GM21737 (cell line): Measurements from ENCODE around the gene MAPK1.
"Not testable (repeated sequence)": the region's sequence is repeated elsewhere in the genome, so short reads cannot be mapped to it uniquely, and the experiment has no call there.

Experiments used
- ATAC-seq: cut with Tn5 transposase; IDR thresholded peaks from one replicate; pipeline ENCODE4 v1.9.1; 2021; ENCODE audit warnings: mild to moderate bottlenecking, moderate library complexity; ENCODE audit not compliant: unreplicated experiment

The MAPK1 gene

GRCh38 chr22:21823740-21824444 lies 43.6 kb downstream of the MAPK1 start:
- no peak for ATAC-seq

GRCh38 chr22:21819183-21819770 lies 48.2 kb downstream of the MAPK1 start:
- ATAC-seq, result no peak

- ATAC-seq, result no peak
These were observed 48.8 kb downstream of the MAPK1 start for GRCh38 chr22:21818487-21819182.

- ATAC-seq, result not testable (repeated sequence)
These were observed 50.0 kb downstream of the MAPK1 start for GRCh38 chr22:21817497-21817853.

GRCh38 chr22:21816787-21817496 lies 50.5 kb downstream of the MAPK1 start:
- peak; percentile 57 for ATAC-seq

GRCh38 chr22:21816472-21816786 lies 51.0 kb downstream of the MAPK1 start:
- ATAC-seq, result peak; percentile 11

- no peak for ATAC-seq
These were observed 51.5 kb downstream of the MAPK1 start for GRCh38 chr22:21815958-21816357.

- no peak for ATAC-seq
These were observed 52.1 kb downstream of the MAPK1 start for GRCh38 chr22:21815357-21815756.

GRCh38 chr22:21811982-21812381 lies 55.5 kb downstream of the MAPK1 start:
- ATAC-seq, result no peak

- ATAC-seq, result no peak
These were observed 59.6 kb downstream of the MAPK1 start for GRCh38 chr22:21807544-21808529.

GRCh38 chr22:21805325-21805724 lies 62.1 kb downstream of the MAPK1 start:
- not testable (repeated sequence) for ATAC-seq

GRCh38 chr22:21803811-21804249 lies 63.6 kb downstream of the MAPK1 start:
- ATAC-seq, result no peak

- no peak for ATAC-seq
These were observed 64.8 kb downstream of the MAPK1 start for GRCh38 chr22:21802673-21803072.

GRCh38 chr22:21802056-21802455 lies 65.4 kb downstream of the MAPK1 start:
- ATAC-seq, result no peak

- ATAC-seq, result not testable (repeated sequence)
These were observed 66.2 kb downstream of the MAPK1 start for GRCh38 chr22:21801304-21801644.

- ATAC-seq, result no peak
These were observed 66.7 kb downstream of the MAPK1 start for GRCh38 chr22:21800552-21801303.

GRCh38 chr22:21797444-21798221 lies 69.8 kb downstream of the MAPK1 start:
- ATAC-seq, result no peak

GRCh38 chr22:21796863-21797262 lies 70.6 kb downstream of the MAPK1 start:
- no peak for ATAC-seq

GRCh38 chr22:21796231-21796630 lies 71.2 kb downstream of the MAPK1 start:
- no peak for ATAC-seq
